ENCODE measurements around the gene FMN1. TPM values are rescaled to one million over a fixed set of nuclear protein-coding genes. Genes with fewer than 3 reads are reported as not detected.

The FMN1 gene
- total RNA-seq, 4 donors from 2014 or later, result 5.1 to 13.3 (median 9.0) TPM

DNA sequence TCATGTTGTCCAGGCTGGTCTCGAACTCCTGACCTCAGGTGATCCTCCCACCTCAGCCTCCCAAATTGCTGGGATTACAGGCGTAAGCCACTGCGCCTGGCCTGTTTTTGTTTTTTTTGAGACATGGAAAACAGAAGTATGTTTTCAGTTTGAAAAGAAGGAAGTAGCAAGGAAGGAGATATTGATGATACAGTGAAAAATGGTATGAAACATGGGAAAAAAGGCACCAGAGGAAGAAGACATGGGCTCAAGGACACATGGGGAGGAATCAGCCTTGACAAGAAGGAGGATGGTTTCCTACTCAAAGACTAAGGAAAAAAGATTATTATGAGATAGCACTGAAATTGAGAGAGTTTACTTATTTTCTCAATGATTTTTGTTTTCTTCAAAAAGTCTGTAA, 30.7 kb downstream of the FMN1 start:
- H3K36me3 ChIP-seq, result no peaks in the 10 kb centered on the region
- H3K9me3 ChIP-seq, result no peaks in the 10 kb centered on the region
- H3K27me3 ChIP-seq, result no peaks in the 10 kb centered on the region
- no peak for ATAC-seq
- WGBS, 2 donors (ENCODE audit: low coverage in 1 of 2), result 69% methylated on average over 2 of the region's 3 CpGs; no CpG with 5 or more reads in 1 of the 2 donors
- H3K4me3 ChIP-seq, result no peak overlapping the region
- peaks cover 0 to 5% (median 0%) of the 10 kb centered on the region in 3 donors for H3K4me1 ChIP-seq
- no peak overlapping the region for H3K27ac ChIP-seq
- TF ChIP-seq, protein P1, sequence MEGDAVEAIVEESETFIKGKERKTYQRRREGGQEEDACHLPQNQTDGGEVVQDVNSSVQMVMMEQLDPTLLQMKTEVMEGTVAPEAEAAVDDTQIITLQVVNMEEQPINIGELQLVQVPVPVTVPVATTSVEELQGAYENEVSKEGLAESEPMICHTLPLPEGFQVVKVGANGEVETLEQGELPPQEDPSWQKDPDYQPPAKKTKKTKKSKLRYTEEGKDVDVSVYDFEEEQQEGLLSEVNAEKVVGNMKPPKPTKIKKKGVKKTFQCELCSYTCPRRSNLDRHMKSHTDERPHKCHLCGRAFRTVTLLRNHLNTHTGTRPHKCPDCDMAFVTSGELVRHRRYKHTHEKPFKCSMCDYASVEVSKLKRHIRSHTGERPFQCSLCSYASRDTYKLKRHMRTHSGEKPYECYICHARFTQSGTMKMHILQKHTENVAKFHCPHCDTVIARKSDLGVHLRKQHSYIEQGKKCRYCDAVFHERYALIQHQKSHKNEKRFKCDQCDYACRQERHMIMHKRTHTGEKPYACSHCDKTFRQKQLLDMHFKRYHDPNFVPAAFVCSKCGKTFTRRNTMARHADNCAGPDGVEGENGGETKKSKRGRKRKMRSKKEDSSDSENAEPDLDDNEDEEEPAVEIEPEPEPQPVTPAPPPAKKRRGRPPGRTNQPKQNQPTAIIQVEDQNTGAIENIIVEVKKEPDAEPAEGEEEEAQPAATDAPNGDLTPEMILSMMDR (IDR thresholded peaks at IDR 0.05), result no peak
- no peak for TF ChIP-seq EP300 (IDR thresholded peaks at IDR 0.05)
- no peak for TF ChIP-seq POLR2A (IDR thresholded peaks at IDR 0.05)
- no peak for TF ChIP-seq POLR2AphosphoS5 (IDR thresholded peaks at IDR 0.05)

DNA sequence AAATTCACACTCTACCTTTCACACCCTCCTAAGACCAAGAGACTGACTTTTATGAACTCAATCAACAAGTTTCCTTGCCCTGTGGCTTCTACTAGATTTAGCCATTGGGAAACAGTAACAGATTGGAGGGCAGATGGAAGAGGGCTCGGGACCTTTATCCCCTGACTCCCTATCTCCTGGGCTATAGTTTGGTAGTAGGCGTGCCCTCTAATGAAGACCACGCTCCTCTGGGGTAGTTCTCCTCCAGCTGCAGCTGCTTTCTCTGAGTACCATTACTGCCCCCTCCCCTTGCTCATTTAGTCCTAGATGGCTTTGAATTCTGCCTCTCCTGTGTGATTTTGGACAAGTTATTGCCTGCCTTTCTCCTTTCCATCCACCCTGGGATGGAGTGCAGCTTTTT, 33.3 kb downstream of the FMN1 start:
- WGBS, 2 donors (ENCODE audit: low coverage in 1 of 2), result 94% methylated on average over 3 of the region's 3 CpGs; no CpG with 5 or more reads in 1 of the 2 donors
- H3K9me3 ChIP-seq, result no peaks in the 10 kb centered on the region
- peaks cover 0 to 5% (median 0%) of the 10 kb centered on the region in 3 donors for H3K4me1 ChIP-seq
- no peaks in the 10 kb centered on the region for H3K27me3 ChIP-seq
- no peak overlapping the region for H3K4me3 ChIP-seq
- H3K36me3 ChIP-seq, result no peaks in the 10 kb centered on the region
- H3K27ac ChIP-seq, result peak overlapping the region in 1 of 4 donors; percentile 47
- ATAC-seq, result no peak
- no peak for TF ChIP-seq POLR2A (IDR thresholded peaks at IDR 0.05)
- TF ChIP-seq POLR2AphosphoS5 (IDR thresholded peaks at IDR 0.05), result no peak
- TF ChIP-seq EP300 (IDR thresholded peaks at IDR 0.05), result no peak
- TF ChIP-seq, protein P1 (IDR thresholded peaks at IDR 0.05), result no peak

DNA sequence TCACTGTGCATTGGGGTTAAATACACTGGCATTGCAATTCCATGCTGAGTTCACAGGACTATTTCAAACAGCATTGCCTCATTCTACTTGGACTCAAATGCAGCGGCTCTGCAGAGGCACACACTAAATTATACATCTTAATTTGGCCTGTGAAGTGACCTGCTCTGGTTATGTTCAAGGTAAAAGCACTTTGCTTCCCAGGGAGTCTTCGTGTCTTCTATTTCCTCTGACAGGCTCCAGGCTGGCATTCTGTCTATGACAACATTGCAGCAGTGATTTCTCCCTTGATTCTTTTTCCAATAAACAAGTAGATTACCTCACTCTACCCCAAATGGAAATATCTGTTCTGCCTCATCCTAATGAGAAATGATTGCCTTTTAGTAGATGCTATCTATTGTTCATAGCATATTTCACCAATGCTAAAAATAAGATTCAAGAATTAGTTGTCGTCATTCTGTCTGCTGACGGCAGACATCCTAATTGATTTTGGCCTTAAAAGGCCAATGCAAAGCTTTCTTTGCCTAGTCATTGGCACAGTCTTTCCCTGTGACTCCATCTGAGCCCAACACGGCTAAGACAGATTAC, 33.8 kb downstream of the FMN1 start:
- Histone ChIP-seq H3K4me3 (no peak overlapping the region), H3K9me3 (no peaks in the 10 kb centered on the region), H3K4me1 (peaks cover 0 to 5% (median 0%) of the 10 kb centered on the region in 3 donors), H3K27ac (peak overlapping the region in 1 of 4 donors; percentile 47), H3K36me3 (no peaks in the 10 kb centered on the region), H3K27me3 (no peaks in the 10 kb centered on the region)
- peak; percentile 10 for TF ChIP-seq POLR2AphosphoS5 (IDR thresholded peaks at IDR 0.05)
- no peak for TF ChIP-seq POLR2A (IDR thresholded peaks at IDR 0.05)
- no peak for ATAC-seq
- WGBS, 2 donors (ENCODE audit: low coverage in 1 of 2), result 34 to 49% methylated on average over 4 to 5 of the region's 5 CpGs

DNA sequence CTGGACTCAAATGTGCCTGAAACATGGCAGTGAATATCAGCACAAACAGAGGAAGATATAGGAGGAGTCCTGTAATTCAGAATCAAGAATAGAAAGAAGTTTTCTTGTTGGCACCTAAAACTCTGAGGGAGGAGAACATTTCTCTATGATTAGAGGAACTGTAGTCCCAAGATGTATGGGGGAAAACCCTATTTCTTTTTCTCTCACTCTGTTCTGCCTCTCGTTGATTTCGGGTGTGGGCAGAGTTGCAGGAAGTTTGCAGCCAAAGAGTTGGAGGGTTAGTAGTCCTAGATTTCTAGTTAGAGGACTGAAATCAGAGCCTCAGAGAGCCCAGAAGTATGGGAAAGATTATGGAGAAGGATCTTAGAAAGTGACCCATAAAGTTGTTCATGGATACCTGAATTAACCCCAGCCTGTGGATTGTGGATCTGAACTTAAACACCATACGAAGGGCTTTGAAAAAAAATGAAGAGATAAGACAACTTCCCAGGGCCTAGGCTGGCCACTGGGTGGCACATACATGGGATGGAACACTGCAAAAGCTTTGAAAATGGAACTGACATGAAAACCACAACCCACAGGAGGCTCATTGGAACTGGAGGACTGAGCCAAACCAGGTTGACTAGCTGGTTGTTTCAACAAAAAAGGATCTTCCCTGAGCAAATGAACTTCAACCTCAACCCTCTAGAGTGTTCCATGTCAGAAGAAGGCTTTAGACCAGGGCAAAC, 34.6 kb downstream of the FMN1 start:
- Histone ChIP-seq H3K4me1 (peaks cover 0 to 5% (median 0%) of the 10 kb centered on the region in 3 donors), H3K4me3 (no peak overlapping the region), H3K36me3 (no peaks in the 10 kb centered on the region), H3K9me3 (no peaks in the 10 kb centered on the region), H3K27me3 (no peaks in the 10 kb centered on the region), H3K27ac (peak overlapping the region in 1 of 4 donors; percentile 25)
- ATAC-seq, result no peak
- WGBS, 2 donors (ENCODE audit: low coverage in 1 of 2), result 60 to 67% methylated on average over 2 to 3 of the region's 3 CpGs
- no peak for TF ChIP-seq EP300 (IDR thresholded peaks at IDR 0.05)
- TF ChIP-seq, protein P1 (IDR thresholded peaks at IDR 0.05), result no peak
- TF ChIP-seq POLR2A (IDR thresholded peaks at IDR 0.05), result no peak
- no peak for TF ChIP-seq POLR2AphosphoS5 (IDR thresholded peaks at IDR 0.05)

DNA sequence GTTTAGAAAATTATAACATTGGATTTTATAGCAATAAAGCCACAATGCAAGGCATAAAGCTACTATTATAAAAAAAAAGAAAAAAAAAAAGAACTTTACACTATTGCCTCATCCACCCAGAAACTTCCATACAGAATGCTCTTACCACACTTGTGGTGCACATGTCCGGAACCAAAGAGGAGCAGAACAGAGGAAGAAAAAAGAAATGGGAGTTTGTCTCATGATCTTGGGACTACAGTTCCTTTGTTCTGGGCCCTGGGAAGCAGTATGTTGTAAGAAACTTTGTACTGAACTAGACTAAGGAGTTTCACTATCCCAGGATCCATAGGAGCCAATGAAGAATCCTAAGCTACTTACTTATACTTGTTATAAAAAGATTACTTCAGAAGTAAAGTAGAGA, 36.1 kb downstream of the FMN1 start:
- Histone ChIP-seq H3K4me3 (no peak overlapping the region), H3K27ac (no peak overlapping the region), H3K36me3 (no peaks in the 10 kb centered on the region), H3K27me3 (no peaks in the 10 kb centered on the region), H3K9me3 (no peaks in the 10 kb centered on the region), H3K4me1 (peaks cover 0 to 5% (median 0%) of the 10 kb centered on the region in 3 donors)
- no peak for TF ChIP-seq POLR2AphosphoS5 (IDR thresholded peaks at IDR 0.05)
- no peak for TF ChIP-seq EP300 (IDR thresholded peaks at IDR 0.05)
- TF ChIP-seq, protein P1 (IDR thresholded peaks at IDR 0.05), result no peak
- no peak for TF ChIP-seq POLR2A (IDR thresholded peaks at IDR 0.05)
- WGBS, 2 donors (ENCODE audit: low coverage in 1 of 2), result 50 to 84% methylated on average over 1 of the region's 1 CpG
- no peak for ATAC-seq
